Lower lobe of right lung (tissue), 2 donors: ENCODE measurements around the gene ZFAND3. TPM values are rescaled to one million over a fixed set of nuclear protein-coding genes. Genes with fewer than 3 reads are reported as not detected.

Experiments
- ATAC-seq, 2 donors: fragments of 200-7000 bp; cut with Tn5 transposase; one replicate each; pipeline ENCODE4 v1.9.1; 2020 to 2022; ENCODE audit warnings: mild to moderate bottlenecking in 2 of 2, moderate library complexity in 2 of 2
- DNase-seq: peaks from one replicate; pipeline ENCODE4 v3.0.0-alpha.2; 2020
- H3K27ac ChIP-seq: fragments of 200-600 bp; one replicate; pipeline ENCODE4 v1.8.0; 2022
- H3K27me3 ChIP-seq: fragments of 200-600 bp; one replicate; pipeline ENCODE4 v1.8.0; 2022; ENCODE audit warnings: low read depth
- H3K36me3 ChIP-seq: fragments of 200-600 bp; one replicate; pipeline ENCODE4 v1.8.0; 2022; ENCODE audit warnings: mild to moderate bottlenecking
- H3K4me1 ChIP-seq: fragments of 200-600 bp; one replicate; pipeline ENCODE4 v1.8.0; 2022
- H3K4me3 ChIP-seq: fragments of 200-600 bp; one replicate; pipeline ENCODE4 v1.8.0; 2022; ENCODE audit warnings: mild to moderate bottlenecking
- H3K9me3 ChIP-seq: fragments of 200-600 bp; one replicate; pipeline ENCODE4 v1.8.0; 2022
- CTCF ChIP-seq: fragments of 200-600 bp; IDR thresholded peaks from one replicate; pipeline ENCODE4 v1.8.0; 2022; ENCODE audit warnings: antibody characterized with exemption, mild to moderate bottlenecking
- intact Hi-C: fragments of 100-400 bp; cut with DNase I; formaldehyde crosslinking; loops from one replicate; pipeline ENCODE4 v1.11.0; 2022
- total RNA-seq: library from RNA; stranded (reverse); fragmentation: NEBNext Ultra II Directional; extraction: Animal tissue kit (Norgen Biotek cat#: 25700); gene quantifications from one replicate; pipeline ENCODE4 v1.2.1, GENCODE V29; 2021
- donor health status: DM: no; HTN: yes; CAD: no; lungs with severe emphysema.

Gene ZFAND3
- total RNA-seq, 1 donor from 2014 or later, result 83.3 TPM

- intact Hi-C loops, result no loop called here
- no peak overlapping the region for H3K4me3 ChIP-seq
- H3K27ac ChIP-seq, result no peak overlapping the region
- DNase-seq, result no peak
- H3K36me3 ChIP-seq, result peaks cover 7% of the 10 kb centered on the region
- no peaks in the 10 kb centered on the region for H3K4me1 ChIP-seq
- H3K9me3 ChIP-seq, result no peaks in the 10 kb centered on the region
- H3K27me3 ChIP-seq, result no peaks in the 10 kb centered on the region
- no peak for ATAC-seq
- no peak for TF ChIP-seq CTCF
Observed at GRCh38 chr6:38188677-38189335, 369.3 kb downstream of the ZFAND3 start.

GRCh38 chr6:38191418-38191817 lies 371.9 kb downstream of the ZFAND3 start:
- TF ChIP-seq CTCF, result no peak
- intact Hi-C loops, result no loop called here
- Histone ChIP-seq H3K27ac (no peak overlapping the region), H3K27me3 (no peaks in the 10 kb centered on the region), H3K9me3 (no peaks in the 10 kb centered on the region), H3K36me3 (peaks cover 4% of the 10 kb centered on the region), H3K4me1 (no peaks in the 10 kb centered on the region), H3K4me3 (no peak overlapping the region)
- ATAC-seq (peak in 1 of 2 donors; percentile 40), DNase-seq (no peak)

GRCh38 chr6:38192011-38192410 lies 372.5 kb downstream of the ZFAND3 start:
- no peaks in the 10 kb centered on the region for H3K27me3 ChIP-seq
- H3K27ac ChIP-seq, result no peak overlapping the region
- ATAC-seq, result no peak
- intact Hi-C loops, result no loop called here
- no peak for TF ChIP-seq CTCF
- H3K36me3 ChIP-seq, result peaks cover 4% of the 10 kb centered on the region
- no peaks in the 10 kb centered on the region for H3K9me3 ChIP-seq
- H3K4me1 ChIP-seq, result no peaks in the 10 kb centered on the region
- no peak for DNase-seq
- H3K4me3 ChIP-seq, result no peak overlapping the region

- DNase-seq, result no peak
- ATAC-seq, result no peak
- TF ChIP-seq CTCF, result no peak
- intact Hi-C loops, result no loop called here
- no peaks in the 10 kb centered on the region for H3K27me3 ChIP-seq
- peaks cover 4% of the 10 kb centered on the region for H3K36me3 ChIP-seq
- H3K9me3 ChIP-seq, result no peaks in the 10 kb centered on the region
- H3K4me3 ChIP-seq, result no peak overlapping the region
- H3K27ac ChIP-seq, result no peak overlapping the region
- H3K4me1 ChIP-seq, result no peaks in the 10 kb centered on the region
Observed at GRCh38 chr6:38192487-38192886, 373.0 kb downstream of the ZFAND3 start.

GRCh38 chr6:38193051-38193450 lies 373.5 kb downstream of the ZFAND3 start:
- intact Hi-C loops, result no loop called here
- DNase-seq (no peak), ATAC-seq (no peak)
- no peak for TF ChIP-seq CTCF
- H3K9me3 ChIP-seq, result no peaks in the 10 kb centered on the region
- no peaks in the 10 kb centered on the region for H3K4me1 ChIP-seq
- no peak overlapping the region for H3K27ac ChIP-seq
- no peak overlapping the region for H3K4me3 ChIP-seq
- H3K36me3 ChIP-seq, result peaks cover 4% of the 10 kb centered on the region
- H3K27me3 ChIP-seq, result no peaks in the 10 kb centered on the region
